Mesothelial cell of epicardium (in vitro differentiated cells): ENCODE results near the gene PTGIS. TPM values are rescaled to one million over a fixed set of nuclear protein-coding genes. Genes with fewer than 3 reads are reported as not detected.

Experiments used
- DNase-seq, 2 experiments: peaks; one replicate each; pipeline ENCODE4 v3.0.0; 2021; ENCODE audit warnings: low spot score in 2 of 2; ENCODE audit not compliant: unreplicated experiment in 2 of 2
- H3K27ac Mint-ChIP-seq: 2 replicates; pipeline ENCODE4 v1.8.0; 2021; ENCODE audit warnings: mixed read lengths
- H3K27me3 Mint-ChIP-seq: 2 replicates; pipeline ENCODE4 v1.8.0; 2021; ENCODE audit warnings: low read depth, mixed read lengths
- H3K36me3 Mint-ChIP-seq: 2 replicates; pipeline ENCODE4 v1.8.0; 2021; ENCODE audit warnings: mixed read lengths
- H3K4me1 Mint-ChIP-seq: 2 replicates; pipeline ENCODE4 v1.8.0; 2021; ENCODE audit warnings: mixed read lengths
- H3K4me3 Mint-ChIP-seq: 2 replicates; pipeline ENCODE4 v1.8.0; 2021; ENCODE audit warnings: mild to moderate bottlenecking, moderate library complexity, mixed read lengths
- H3K9me3 Mint-ChIP-seq: 2 replicates; pipeline ENCODE4 v1.8.0; 2021; ENCODE audit warnings: mixed read lengths
- CTCF ChIP-seq: fragments of 200-600 bp; sonication (generic); IDR thresholded peaks from one replicate; pipeline ENCODE4 v1.5.0; 2021; ENCODE audit warnings: antibody characterized with exemption; ENCODE audit not compliant: unreplicated experiment
- total RNA-seq: library from RNA; stranded (reverse); gene quantifications from 3 replicates; pipeline ENCODE4 v1.2.1, GENCODE V29; 2021

PTGIS gene
- total RNA-seq, 1 donor from 2014 or later, result 113 TPM

- H3K27me3 Mint-ChIP-seq, result peaks cover 2% of the 10 kb centered on the region
- H3K9me3 Mint-ChIP-seq, result no peaks in the 10 kb centered on the region
- no peak for DNase-seq
These were observed 35.3 kb upstream of the PTGIS start for GRCh38 chr20:49603209-49603627.

GRCh38 chr20:49602345-49603208, 34.6 kb upstream of the PTGIS start:
- no peaks in the 10 kb centered on the region for H3K9me3 Mint-ChIP-seq
- no peaks in the 10 kb centered on the region for H3K27me3 Mint-ChIP-seq
- H3K36me3 Mint-ChIP-seq, result no peaks in the 10 kb centered on the region
- TF ChIP-seq CTCF, result no peak
- H3K4me1 Mint-ChIP-seq, result no peaks in the 10 kb centered on the region
- DNase-seq, result no peak
- H3K4me3 Mint-ChIP-seq, result no peak overlapping the region
- H3K27ac Mint-ChIP-seq, result no peak overlapping the region

More at GRCh38 chr20:49603209-49603627, 35.3 kb upstream of the PTGIS start:
- Mint-ChIP-seq H3K27ac (no peak overlapping the region), H3K4me1 (no peaks in the 10 kb centered on the region), H3K4me3 (no peak overlapping the region), H3K36me3 (no peaks in the 10 kb centered on the region)
- no peak for TF ChIP-seq CTCF

- no peak for TF ChIP-seq CTCF
- DNase-seq, result no peak
- Mint-ChIP-seq H3K9me3 (no peaks in the 10 kb centered on the region), H3K36me3 (no peaks in the 10 kb centered on the region), H3K27me3 (no peaks in the 10 kb centered on the region), H3K4me3 (no peak overlapping the region), H3K27ac (no peak overlapping the region), H3K4me1 (peaks cover 2% of the 10 kb centered on the region)
These were observed 33.4 kb upstream of the PTGIS start for GRCh38 chr20:49601153-49601924.

- Mint-ChIP-seq H3K27ac (no peak overlapping the region), H3K27me3 (no peaks in the 10 kb centered on the region), H3K9me3 (no peaks in the 10 kb centered on the region), H3K36me3 (no peaks in the 10 kb centered on the region), H3K4me3 (no peak overlapping the region), H3K4me1 (peaks cover 12% of the 10 kb centered on the region)
- DNase-seq, result no peak
- TF ChIP-seq CTCF, result no peak
These were observed 31.8 kb upstream of the PTGIS start for GRCh38 chr20:49599746-49600113.

- peaks cover 29% of the 10 kb centered on the region for H3K4me1 Mint-ChIP-seq
- H3K36me3 Mint-ChIP-seq, result no peaks in the 10 kb centered on the region
- no peaks in the 10 kb centered on the region for H3K27me3 Mint-ChIP-seq
- no peak overlapping the region for H3K4me3 Mint-ChIP-seq
- H3K27ac Mint-ChIP-seq, result no peak overlapping the region
- DNase-seq, result no peak
- TF ChIP-seq CTCF, result no peak
- no peaks in the 10 kb centered on the region for H3K9me3 Mint-ChIP-seq
These were observed 30.0 kb upstream of the PTGIS start for GRCh38 chr20:49597825-49598395.
